GM10847 (cell line): Measurements from ENCODE around the gene UPF2.

ENCODE experiments used
- POLR2A ChIP-seq: IDR thresholded peaks from 2 replicates; pipeline ENCODE4 v1.6.1; 2011; ENCODE audit not compliant: insufficient read length; ENCODE audit errors: extremely low read depth

Gene UPF2

GRCh38 chr10:12042797-12043651, at the start of gene UPF2:
TSS of gene UPF2 (minus strand) at chr10:12042809. CDS start at chr10:12035423, 7,386 bp downstream.
- no peak for TF ChIP-seq POLR2A

GRCh38 chr10:12091421-12091820, 48.8 kb upstream of the UPF2 start:
- no peak for TF ChIP-seq POLR2A

- no peak for TF ChIP-seq POLR2A
Measured at GRCh38 chr10:12088919-12089318, 46.3 kb upstream of the UPF2 start.

GRCh38 chr10:12081879-12082557, 39.4 kb upstream of the UPF2 start:
- TF ChIP-seq POLR2A = no peak

- no peak for TF ChIP-seq POLR2A
Measured at GRCh38 chr10:12081470-12081869, 38.9 kb upstream of the UPF2 start.

GRCh38 chr10:12077580-12078180, 35.1 kb upstream of the UPF2 start:
- no peak for TF ChIP-seq POLR2A

GRCh38 chr10:12073526-12073925, 30.9 kb upstream of the UPF2 start:
- TF ChIP-seq POLR2A = no peak

DNA sequence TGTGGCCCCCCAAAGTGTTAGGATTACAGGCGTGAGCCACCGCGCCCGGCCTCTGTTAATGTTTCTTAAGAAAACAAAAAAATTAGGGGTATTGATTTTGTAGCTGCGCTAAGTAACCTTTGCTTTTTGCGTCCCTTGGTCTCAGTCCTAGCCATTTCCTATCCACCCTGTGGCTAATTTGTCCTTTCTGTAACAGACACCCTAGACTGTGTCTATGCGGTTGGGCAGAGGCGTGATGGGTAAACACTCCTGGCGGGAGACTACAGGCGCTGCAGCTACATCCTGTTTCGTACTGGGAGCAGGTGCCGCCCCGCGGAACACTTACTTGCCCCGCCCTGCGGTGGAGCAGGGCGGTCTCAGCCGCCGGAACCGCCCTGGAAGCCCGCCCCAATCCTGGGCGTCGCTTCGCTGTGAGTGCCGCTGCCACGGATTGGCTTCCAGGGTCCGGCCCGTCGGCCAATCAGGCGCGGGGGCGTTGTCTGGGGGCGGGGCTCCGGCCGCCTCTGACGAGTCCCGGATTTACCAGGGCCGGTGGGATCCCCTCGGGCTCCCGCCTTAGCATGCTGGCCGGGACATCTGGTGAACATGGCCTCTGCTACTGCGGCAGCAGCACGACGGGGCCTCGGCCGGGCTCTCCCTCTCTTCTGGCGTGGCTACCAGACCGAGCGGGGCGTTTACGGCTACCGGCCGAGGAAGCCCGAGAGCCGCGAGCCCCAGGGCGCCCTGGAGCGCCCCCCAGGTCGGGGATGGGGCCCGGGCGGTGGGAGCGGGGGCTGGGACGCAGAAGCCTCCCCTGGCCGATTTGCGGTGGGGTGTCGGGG, 26.1 kb upstream of the UPF2 start, which contains the start of gene DHTKD1:
Gene DHTKD1 (plus strand): TSS at position 506 of the 821 bp plus-strand sequence. CDS start 80 bp downstream, at position 586.
- peak; percentile 75 for TF ChIP-seq POLR2A

DNA sequence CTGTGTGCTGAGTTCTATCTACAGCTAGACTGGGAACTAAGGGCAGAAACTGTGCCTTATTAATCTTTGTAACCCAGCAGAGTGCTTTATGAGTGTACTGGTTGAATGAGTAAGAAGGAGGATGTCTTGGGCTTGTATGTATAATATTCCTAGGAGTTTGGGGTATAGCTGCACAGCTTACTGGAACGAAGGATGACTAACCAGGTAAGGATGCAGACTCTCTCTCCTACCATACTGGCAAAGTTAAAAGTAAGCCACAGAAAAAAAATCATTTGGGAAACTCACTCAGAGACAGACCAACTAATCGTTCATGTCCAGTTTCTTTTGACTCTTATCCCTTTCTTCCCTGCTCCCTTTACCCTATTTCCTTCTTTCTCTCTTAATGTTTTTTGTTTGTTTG, 24.7 kb upstream of the UPF2 start:
- no peak for TF ChIP-seq POLR2A

DNA sequence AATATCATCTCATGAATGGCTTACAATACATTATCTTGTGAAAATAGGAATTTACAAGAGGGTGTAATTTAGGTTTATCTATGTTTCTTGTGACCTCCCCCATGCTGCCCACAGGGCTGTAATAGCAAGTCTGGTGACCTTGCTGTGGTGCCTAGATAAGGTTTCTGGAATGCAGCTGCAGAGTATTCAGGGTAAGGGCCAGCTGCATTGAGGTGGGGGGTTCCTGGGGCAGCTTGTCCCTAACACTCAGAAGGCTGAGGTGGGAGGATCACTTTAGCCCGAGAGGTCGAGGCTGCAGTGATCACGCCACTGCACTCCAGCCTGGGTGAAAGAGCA, 20.8 kb upstream of the UPF2 start:
- TF ChIP-seq POLR2A = no peak

- no peak for TF ChIP-seq POLR2A
Measured at GRCh38 chr10:12062754-12063482, 20.3 kb upstream of the UPF2 start.

DNA sequence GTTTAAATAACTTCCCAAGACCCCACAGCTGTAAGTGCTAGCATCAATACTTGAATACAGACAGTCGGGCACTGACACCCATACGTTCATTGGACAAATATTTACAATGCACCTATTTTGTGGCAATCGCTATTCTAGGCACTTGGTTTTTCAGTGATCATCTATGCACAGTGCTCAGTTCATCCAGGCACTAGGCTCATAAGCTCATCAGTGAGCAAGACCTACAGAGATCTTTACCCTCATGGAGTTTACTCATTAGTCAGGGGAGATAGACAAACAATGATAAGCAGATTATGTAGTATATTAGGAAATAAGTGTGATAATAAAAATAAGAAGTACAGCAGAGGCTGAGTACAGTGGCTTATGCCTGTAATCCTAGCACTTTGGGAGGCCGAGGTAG, 18.5 kb upstream of the UPF2 start:
- TF ChIP-seq POLR2A = no peak

- TF ChIP-seq POLR2A = no peak
Measured at GRCh38 chr10:12056748-12057147, 14.1 kb upstream of the UPF2 start.

GRCh38 chr10:12055732-12056131, 13.1 kb upstream of the UPF2 start:
- TF ChIP-seq POLR2A = no peak
